HG03442 (cell line): ENCODE measurements around the gene ELAVL4.

Experiments used
- ATAC-seq: cut with Tn5 transposase; IDR thresholded peaks from one replicate; pipeline ENCODE4 v1.9.1; 2021; ENCODE audit warnings: mild to moderate bottlenecking, moderate library complexity; ENCODE audit not compliant: unreplicated experiment

The ELAVL4 gene

DNA sequence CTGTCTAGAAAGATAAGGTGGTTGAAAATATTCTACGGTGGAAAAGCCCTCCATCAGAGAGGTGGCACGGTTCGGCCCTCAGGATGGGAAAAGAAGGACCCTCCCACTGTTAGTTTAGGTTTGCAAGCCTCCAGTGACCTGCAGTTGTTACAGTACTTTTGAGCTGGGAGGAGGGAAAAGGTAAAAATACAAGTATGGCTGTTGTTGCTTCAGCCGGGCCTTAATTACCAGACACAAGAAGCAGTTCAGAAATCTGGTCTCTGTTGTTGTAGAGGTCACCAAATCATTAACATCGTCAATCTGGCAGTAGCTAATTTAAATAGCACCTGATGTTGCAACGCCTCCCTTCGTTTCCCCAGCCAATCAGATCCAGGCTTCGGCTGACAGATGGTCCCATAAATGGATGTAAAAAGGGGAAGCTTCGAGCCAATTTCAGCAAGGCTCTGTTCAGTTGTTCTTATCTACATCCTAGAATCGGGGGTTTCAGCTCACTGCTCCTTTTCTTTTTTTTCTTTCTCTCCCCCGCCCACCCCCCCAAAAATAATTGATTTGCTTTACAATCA is at the start of gene ELAVL4:
ELAVL4 (plus strand) TSS at position 424 of the 563 bp plus-strand sequence. CDS start 270 bp downstream, outside the sequence.
- no peak for ATAC-seq

DNA sequence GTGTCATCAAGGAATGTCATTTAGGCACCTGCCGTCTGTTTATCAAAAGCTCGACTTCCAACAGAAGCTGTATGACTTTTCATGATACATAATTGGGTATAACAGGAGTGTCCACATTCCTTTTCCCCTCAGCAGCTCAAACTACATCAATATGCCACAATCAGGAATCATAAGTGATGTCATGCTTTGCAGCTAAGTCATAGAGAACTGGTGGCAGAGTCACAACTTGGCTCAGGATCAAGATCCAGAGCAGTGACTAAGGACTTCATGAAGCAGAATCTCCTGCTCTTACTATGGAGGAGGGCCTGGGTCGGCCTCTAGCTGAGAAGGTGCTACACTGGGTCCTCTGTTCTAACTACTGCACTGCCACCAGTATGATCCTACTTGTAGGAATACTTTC is 48.4 kb upstream of the ELAVL4 start:
- ATAC-seq = no peak

DNA sequence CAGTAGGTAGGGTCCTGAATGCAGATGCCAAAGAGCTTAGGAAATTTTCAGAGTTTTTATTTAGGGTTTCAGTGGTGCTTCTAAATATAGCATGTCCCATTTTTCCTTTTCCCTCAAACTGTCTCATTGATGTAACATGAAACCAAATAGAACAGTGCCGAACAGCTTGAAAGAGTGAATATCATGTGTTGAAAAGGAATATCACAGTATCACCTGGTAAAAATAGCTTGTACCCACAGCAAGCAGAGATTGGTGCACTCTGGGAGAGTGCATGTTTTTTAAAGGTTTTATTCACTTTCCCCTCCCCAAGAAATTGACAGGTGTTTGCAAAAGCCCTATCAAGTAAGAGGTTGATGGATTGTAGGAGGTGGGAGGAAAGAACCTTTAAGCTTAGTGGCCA is 41.9 kb upstream of the ELAVL4 start:
- no peak for ATAC-seq

DNA sequence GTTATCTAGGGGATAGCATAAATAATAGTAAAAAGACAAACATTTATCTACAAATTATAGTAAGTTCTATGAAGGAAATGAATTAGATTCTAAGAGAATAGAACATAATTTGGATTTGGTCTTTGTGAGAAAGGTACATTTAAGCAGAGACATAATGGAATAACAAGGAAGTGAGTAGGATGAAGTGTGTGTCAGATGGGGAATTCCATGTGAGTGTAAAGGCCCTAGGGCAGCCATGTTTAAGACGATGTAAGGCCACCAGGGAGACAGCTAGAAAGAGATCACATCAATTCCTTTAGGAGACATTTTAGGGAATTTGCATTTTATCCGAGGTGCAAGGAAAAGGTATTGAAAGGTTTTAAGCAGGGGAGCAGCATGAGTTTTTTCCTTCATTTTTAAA is 33.8 kb upstream of the ELAVL4 start:
- ATAC-seq = no peak

DNA sequence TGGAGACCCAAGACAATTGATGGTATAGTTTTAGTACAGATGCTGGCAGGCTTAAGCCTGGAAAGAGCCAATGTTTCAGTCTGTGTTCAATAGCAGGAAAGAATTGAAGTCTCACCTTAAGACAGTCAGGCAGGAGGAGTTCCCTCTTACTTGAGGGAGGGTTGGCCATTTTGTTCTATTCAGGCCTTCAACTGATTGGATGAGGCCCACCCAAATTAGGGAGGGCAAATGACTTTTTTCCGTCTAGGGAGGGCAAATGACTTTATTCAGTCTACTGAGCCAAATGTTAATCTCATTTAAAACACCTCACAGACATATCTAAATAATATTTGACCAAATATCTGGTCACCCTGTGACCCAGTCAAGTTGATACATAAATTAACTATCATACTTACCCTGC is 31.4 kb upstream of the ELAVL4 start:
- no peak for ATAC-seq

DNA sequence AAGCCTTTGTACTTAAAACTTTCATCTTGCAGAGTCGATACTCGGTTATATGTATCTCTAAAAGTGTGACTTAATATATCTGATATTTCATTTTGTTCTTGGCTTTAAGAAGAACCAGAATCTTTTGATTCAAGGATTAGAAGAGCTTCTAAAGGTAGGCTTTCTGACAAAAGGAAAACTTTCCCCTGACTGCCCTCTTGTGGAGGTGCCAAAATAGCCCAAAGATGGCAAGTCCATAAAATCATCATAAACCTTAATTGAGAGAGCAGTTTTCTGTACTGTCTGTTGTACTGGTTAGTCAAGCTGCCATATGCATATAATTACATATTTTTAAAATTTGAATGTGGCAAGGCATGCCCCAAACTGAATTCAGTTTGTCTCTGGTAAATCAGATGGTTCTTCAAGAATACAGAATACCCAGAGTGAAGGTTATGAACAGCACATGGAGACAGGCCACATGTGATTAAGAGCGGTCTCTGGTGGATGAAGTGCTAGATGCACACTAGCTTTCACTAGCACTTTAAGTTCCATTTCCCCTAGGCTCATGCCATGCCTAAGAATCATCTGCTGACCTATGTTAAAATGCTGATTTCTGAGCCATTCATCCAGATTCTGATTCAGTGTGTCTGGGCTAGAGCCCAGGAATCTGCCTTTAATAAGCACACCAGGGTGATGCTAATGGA is 27.7 kb upstream of the ELAVL4 start:
- no peak for ATAC-seq

DNA sequence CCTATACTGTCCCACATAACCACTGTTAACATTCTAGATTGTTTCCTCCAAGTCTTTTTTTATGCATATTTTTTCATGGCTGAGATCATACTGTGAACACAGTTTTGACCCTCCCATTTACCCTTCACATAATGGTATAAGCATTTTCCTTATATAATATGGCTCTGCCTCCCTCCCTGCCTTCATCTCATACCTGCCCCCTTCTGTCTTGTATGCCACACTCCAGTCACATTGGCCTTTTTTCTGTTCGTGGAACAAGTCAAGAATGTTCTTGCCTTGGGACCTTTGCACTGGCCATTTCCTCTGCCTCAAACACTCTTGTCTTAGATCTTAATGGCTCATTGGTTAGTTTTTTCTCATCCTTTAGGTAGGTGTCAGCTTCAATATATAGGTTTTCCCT is 24.3 kb upstream of the ELAVL4 start:
- no peak for ATAC-seq

DNA sequence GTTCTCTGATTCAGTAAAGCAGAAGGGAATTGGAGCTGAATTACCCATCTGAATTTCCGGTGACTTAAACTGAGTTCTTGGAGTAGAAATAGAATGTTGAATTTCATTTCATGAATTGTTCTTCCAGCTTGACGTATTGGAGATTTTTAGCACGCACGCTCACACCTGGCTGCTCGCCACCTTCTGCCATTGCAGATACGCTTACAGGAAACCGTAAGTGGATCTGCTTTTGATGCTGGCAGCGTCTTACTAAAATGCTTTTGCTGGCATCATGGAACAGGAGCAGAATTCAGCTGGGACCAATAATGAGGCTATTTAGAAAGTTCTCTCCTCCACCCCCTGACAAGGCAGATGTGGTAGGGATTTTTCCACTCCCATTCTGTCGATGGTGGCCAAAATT is 17.7 kb upstream of the ELAVL4 start:
- no peak for ATAC-seq

DNA sequence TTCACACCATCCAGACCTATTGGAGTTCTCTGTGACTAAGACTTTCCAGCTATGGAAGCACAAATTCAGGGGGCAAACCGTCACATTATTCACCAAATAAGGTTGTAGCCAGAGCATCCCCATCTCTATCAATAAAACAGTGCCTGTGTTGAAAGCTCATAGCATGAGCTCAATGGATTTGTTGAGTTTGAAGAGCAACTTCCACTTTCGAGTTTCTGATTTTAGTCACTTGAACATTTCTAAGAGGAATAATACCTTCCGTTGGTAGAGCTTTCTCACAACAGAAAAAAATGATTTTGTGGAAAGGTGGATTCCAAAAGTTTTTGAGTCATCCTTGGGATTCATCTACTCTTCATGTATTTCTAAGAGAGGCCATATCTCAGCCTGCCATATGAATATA is 13.0 kb upstream of the ELAVL4 start:
- no peak for ATAC-seq

DNA sequence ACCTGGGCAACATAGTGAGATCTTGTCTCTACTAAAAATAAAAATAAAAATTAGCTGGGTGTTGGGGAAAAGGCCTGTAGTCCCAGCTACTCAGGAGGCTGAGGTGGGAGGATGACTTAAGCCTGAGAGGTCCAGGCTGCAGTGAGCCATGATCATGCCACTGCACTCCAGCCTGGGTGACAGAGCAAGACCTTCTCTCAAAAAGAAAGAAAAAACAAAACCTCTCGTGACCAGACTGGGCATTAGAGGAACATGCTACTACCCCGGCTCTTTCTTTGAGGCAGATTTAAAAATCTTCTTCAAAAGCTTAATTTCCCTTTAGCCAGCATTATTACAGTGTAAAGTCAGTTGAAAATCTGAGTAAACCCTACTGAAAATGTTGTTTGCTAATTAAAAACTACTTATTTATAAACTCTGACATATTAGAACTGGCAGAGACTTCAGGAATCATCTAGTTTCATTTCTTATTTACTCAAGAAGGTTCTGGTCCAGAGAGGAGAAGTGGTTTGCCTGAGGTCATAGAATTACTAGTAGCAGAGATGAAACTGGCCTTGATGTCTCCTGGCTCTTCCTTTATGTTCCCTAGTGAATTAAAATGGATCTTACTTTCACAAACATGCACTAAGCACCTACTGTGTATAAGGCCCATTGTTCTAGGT is 11.6 kb upstream of the ELAVL4 start:
- no peak for ATAC-seq

DNA sequence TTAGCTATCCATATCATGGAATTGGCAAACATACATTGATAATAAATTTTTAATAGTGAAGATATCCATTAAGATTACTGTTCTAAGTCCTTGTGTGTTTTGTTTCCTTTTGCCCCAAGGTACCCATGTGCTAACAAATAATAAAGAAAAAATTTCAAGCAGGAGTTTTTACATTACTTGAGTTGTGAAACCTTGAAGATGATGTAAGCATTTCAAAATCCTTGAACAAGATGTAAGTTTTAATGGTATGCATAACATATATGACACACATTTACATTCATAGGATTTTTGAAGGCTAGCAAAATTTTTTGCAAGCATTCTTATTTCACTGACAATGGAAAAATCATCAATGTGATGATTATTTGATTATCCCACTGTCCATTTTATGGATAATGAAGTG is 10.9 kb upstream of the ELAVL4 start:
- no peak for ATAC-seq

DNA sequence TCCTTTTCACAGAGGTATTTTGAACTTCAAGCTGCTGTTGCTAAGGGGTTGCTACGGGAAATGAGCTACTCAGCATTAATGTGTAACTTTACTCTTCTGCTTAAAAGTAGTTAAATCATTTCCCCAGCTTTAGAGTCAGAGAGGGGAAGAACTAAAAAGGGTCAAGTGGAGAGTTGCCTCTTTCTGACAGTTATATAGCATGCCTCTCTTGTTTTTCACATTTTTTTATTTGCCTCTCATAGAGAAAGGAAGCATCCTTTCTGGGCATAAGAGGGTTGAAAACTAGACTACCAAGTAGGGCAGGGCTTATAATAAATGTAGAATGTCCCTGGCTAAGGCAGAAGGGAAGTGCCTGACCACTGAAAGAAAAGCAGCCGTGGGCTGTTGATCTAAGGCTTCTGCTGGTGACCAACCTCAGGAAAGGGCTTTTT is 10.1 kb upstream of the ELAVL4 start:
- no peak for ATAC-seq

DNA sequence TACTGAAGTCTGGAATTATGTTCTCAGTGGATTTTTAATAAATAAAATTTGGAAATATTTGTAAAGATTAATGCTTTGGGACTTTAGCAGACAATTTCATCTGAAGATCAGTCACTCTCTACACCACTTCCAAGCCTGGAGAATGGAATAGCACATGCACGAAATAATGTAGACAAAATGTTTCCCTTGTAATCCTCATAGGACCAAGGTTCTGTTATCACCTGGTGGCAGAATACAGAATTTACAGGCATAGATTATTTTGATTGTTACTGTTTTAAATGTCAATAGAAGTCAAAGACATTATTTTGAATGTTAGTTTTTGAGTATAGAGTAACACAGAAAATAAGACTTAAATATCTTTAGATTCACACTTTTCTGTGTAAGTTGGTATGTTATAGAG is 9.1 kb upstream of the ELAVL4 start:
- ATAC-seq = no peak

DNA sequence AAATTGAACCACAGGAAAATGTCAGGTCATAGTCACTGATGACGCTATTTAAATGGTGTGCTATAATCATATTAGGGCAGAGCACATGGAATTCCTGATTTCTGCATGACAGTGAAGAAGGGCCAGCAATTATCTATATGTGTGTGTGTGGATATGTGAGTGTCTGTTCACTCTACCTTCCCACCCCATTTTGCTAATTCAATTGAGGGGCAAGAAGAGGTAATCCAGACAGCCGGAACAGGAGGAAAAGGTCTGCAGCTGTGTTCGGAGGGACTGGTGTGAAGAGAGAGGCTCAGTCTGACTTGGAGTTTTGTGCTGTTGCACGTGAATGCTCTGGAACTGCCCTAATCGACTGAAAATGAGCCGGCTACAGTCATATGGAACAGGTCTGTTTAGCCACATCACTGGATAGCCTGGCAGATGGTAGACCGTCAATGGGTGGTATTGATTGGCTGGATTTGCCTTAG is 5.1 kb upstream of the ELAVL4 start:
- ATAC-seq = no peak

DNA sequence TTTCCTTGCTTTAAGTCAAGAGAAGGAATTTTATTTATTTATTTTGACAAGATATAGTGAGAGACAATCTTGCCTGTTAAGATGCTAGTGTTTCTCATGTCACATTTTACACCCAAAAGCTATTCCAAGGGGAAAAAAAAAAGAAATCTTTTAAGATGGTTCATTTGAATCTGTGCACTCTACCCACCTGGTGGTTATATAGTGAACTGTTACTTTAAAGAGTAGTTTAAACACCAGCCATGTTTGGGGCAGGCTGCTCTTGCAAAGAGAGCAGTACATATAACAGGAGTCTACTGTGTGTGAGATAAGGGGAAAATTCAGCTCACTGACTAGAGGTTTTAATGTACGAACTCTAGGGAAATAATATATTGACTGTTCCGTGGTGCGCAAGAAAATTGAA is 3.3 kb upstream of the ELAVL4 start:
- no peak for ATAC-seq

DNA sequence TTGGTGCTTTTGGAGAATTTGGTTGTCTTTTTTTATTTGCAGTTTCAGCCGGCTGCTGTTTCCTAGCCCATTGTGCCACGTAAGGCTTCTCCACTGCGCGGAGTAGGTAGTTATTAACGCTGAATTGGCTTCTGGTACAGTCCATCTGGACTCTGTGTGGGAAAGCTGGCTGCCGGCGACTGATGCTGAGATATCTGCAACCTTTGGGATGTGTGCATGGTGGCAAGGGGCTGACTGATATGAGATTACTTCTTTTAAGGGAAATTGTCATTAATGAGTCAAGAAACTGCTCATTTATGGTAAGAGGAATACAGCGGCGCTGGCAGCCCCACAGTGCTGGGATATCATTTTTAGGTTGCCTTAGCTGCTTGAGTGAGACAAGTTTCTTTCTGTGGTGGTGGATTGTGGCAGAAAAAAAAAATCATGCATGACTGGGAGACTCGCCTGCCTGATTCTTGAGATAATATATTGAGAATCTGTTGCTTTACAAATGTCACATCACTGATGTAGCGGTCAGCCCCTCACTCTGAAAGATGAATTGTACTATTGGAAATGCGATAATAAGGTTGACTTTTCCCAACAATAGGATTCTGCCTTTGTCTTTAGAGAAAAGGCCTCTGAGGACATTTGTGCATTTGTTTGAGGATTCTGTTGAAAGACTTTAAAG is 2.5 kb upstream of the ELAVL4 start:
- no peak for ATAC-seq

DNA sequence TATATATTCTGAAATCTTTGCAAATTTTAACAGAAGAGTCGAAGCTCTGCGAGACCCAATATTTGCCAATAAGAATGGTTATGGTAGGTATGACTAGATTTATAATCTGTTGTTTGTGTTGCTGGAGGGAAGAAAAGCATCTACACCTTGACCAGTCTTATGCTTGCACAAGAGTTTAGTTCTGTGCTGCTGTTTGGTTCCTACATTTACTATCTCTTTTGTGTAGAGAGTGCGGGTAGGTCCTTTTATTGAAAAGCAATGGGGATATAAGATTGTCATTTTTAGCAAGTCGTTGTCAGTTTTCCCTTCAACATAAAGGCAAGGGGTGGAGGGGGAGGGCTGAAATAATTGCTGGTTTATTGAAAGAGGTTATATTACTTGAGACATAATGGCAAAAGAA is 396 bp downstream of the ELAVL4 start:
- no peak for ATAC-seq

DNA sequence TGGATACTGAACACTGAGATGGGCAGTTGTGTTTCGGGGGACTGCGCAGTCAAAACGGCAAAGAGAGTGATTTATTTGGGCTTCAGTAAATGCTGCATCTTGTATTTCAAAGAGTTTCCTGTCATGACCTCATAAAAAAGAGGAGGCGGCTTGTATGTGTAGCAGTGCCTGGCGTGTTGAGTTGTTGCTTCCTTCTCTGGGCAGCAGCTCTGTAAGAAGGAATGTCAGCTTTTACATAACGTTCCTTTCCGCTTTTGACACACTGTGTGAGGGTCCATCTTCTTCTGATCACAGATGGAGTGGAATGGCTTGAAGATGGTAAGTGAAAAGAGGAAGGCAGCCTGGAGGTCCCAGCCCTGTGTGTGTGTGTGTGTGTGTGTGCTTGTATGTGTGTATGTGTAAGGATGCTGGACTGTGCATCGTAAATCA is 941 bp downstream of the ELAVL4 start:
- ATAC-seq = no peak

DNA sequence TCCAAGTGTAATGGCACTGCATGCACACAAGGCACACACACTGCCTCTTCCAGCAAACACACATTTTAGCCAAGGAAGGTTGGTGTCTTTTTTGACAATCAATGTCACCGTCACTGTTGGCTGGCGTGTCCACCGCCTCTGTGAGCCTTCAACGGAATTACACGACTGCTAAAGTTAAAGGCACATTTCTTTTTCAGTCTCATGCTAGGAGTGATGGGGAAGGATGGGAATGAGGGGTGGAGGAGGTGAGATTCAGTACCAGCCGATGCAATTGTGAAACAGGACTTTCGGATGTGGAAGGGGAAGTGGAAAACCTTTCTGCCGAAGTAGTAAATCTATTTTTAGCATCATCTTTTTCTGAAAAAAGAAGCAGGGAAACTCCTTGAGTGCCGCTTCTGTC is 1.4 kb downstream of the ELAVL4 start:
- ATAC-seq = no peak

DNA sequence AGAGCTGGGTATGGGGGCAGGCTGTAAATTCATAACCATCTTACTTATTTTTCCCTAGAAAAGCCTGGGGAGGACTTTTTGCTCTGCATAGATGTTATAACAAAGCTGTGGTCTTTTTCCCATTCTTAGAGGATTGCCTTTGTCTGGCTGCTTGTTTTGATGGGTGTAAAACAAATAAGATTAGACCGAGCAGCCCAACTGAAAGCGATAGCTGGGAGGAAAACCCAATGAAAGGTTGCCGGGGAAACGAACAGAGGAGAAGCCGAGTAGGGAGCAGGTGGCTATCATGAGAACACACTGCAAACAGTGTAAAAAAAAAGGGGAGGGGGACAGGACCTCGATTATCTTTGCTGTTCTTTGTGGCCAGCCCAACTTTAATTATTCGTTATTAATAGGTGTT is 1.9 kb downstream of the ELAVL4 start:
- ATAC-seq = no peak

DNA sequence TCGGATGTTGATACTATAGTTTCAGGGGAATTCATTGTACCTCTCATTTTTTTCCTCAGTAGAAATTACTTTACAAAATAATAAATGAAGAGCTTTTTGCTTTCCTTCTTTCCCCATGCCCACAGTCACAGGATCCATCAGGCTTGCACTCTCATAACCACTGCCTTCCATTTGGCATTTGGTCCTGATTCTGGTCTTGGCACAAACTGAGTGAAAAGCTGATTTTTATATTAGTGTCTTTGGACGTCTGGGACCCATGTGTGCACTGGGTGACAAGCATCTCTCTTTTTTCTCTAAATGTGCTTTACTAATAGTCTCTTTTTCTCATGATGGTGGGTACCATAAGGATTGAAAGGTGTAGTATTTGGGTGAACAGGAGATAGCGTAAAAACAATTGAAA is 2.8 kb downstream of the ELAVL4 start:
- ATAC-seq = no peak

DNA sequence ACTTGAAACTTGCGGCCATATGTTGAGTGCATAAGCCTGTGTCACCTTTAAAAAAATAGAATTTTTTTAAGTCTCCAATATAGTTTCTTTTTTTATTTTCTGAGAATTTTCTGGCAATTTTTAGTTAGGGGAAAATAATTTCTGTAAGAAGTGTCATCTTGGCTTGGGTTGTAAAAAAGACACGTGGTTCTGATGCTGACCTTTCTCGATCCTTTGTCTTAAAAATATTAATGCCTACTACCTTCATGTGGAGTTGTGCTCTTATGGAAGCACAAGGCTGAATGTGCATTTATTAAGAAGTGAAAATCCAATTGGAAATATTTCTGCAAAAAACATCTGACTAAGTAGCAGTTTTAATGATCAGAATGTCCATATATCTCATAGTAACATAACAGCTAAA is 3.5 kb downstream of the ELAVL4 start:
- no peak for ATAC-seq
